HG03066 (cell line): ENCODE data around the gene LPGAT1.
"Not testable (repeated sequence)": the region's sequence is repeated elsewhere in the genome, so short reads cannot be mapped to it uniquely, and the experiment has no call there.

ENCODE experiments used
- ATAC-seq: cut with Tn5 transposase; IDR thresholded peaks from one replicate; pipeline ENCODE4 v1.9.1; 2021; ENCODE audit warnings: low read depth; ENCODE audit not compliant: unreplicated experiment

The LPGAT1 gene

DNA sequence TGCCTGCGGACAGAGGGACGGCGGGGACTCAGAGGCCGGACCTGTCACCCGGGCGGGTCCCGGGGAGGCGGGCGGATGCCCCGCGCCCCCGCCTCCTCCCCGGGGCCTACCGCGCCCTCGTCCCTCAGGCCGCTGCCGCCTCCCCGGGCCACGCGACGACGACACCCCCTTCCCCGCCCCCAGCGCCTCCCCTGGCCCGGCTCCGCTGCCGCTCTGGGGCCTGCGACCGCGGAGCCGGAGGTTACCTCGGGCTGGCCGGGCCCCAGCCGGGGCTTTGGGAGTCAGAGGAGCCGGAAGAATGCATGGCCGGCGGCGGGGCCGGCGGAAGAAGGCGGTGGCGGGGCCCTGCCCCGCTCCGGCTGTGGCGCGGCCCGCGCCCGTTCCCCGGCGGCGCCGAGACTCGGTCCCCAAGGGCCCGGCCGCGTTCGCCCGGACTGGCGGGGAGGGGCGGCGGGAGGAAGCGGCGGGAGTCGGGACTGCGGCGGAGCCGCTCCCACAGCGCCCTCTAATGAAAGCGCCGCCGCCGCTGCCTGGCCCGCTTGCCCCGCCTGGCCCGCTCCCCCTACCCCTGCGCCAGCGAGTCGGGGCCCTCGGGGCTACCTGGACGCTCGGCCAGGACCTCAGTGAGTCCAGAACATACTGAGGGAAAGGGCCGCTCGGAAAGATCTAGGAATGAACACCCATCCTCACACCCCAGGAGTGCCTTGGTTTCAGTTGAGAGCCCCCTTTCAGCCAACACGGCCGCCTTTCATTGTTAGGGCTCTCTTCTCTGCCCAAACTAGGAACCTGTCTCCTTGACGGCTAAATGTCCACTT lies at the start of gene LPGAT1:
Gene LPGAT1, minus strand, starts transcription at position 436 of the 815 bp plus-strand sequence. CDS start 1,467 bp downstream, outside the sequence.
- peak; percentile 71 for ATAC-seq

GRCh38 chr1:211879475-211879874 lies 48.9 kb upstream of the LPGAT1 start:
- ATAC-seq = no peak

- no peak for ATAC-seq
Observed at GRCh38 chr1:211876851-211877590, 46.5 kb upstream of the LPGAT1 start.

DNA sequence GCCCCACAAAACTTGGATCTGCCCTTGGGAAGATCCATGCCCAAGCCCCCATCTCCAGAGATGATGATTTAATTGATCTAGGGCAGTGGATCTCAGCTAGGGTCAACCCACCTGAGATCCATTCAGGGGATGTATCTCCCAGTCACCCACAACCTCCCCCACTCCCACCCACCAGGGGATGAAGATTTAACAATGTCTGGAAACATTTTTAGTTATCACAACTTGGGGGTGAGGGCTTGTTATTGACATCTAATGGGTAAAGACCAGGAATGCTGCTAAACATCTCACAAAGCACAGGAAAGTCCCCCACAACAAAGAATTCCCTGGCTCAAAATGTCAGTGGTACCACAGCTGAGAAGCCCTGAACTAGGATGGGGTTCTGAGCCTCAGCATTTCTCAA lies 45.0 kb upstream of the LPGAT1 start:
- no peak for ATAC-seq

DNA sequence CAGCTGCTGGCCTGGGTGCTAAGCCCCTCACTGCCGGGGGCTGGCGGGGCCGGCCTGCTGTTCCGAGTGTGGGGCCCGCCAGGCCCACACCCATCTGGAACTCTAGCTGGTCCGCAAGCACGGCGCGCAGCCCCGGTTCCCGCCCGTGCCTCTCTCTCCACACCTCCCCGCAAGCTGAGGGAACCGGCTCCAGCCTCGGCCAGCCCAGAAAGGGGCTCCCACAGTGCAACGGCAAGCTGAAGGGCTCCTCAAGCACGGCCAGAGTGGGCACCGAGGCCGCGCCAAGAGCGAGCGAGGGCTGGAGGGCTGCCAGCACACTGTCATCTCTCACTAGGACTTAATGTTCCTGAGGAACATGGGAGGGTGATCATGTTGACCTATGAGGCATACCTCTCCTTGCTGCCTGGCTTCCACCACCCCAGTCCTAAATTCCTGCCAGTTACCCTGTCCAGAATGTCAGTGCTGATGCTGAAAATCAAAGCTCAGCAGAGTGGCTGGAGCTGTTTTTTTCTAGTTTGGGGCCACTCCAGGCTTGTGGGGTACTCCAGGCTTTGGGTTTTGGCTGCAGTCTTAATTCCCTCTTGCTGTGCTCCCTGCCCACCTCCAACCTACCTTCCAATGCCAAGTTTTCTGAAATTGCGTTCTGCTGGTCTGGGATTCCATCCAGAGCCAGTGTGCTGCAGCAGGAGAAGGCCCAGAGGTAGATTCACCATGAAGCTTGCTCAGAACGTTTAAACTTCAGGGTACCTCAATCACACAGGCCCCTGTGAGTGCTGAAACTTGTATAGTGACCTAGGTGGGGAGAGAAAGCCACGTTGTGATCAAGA lies 44.2 kb upstream of the LPGAT1 start:
- ATAC-seq = no peak

DNA sequence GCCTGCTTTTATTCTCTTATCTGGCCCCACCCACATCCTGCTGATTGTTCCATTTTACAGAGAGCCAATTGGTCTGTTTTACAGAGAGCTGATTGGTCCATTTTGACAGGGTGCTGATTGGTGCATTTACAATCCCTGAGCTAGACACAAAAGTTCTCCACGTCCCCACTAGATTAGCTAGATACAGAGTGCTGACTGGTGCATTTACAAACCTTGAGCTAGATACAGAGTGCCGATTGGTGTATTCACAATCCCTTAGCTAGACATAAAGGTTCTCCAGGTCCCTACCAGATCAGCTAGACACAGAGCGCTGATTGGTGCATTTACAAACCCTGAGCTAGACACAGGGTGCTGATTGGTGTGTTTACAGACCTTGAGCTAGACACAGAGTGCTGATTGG lies 43.2 kb upstream of the LPGAT1 start:
- not testable (repeated sequence) for ATAC-seq

GRCh38 chr1:211870156-211870555 lies 39.6 kb upstream of the LPGAT1 start:
- no peak for ATAC-seq

DNA sequence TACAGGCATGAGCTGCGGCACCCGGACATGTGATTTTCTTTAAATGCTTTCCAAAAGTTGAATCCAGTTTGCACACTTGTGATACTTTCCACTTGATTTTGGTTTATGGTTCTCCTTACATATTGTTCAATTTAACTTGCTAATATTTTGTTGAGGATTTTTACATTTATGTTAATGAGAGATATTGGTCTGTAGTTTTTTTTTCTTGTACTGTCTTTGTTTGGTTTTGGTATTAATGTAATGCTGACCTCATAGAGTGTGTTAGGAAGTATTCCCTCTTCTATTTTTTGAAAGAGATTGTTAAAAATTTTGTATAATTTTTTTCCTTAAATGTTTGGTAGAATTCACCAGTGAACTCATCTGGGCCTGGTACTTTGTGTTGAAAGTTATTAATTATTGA lies 34.6 kb upstream of the LPGAT1 start:
- no peak for ATAC-seq

GRCh38 chr1:211859405-211859804 lies 28.8 kb upstream of the LPGAT1 start:
- no peak for ATAC-seq

GRCh38 chr1:211851174-211851573 lies 20.6 kb upstream of the LPGAT1 start:
- no peak for ATAC-seq

- ATAC-seq = no peak
Observed at GRCh38 chr1:211843507-211844298, 13.1 kb upstream of the LPGAT1 start.

GRCh38 chr1:211843018-211843417 lies 12.5 kb upstream of the LPGAT1 start:
- ATAC-seq = no peak

DNA sequence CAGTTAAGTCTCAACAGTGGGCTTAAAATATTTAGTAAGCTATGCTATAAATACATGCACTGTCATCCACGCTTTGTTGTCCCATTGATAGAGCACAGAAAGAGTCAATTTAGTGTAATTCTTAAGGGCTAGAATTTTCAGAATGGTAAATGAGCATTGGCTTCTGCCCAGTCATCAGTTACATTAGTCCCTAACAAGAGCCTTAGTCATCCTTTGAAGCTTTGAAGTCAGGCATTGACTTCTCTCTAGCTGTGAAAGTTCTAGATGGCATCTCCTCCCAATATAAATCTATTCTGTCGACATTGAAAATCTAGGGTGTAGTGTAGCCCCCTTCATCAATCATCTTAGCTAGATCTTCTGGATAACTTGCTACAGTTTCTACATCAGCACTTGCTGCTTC lies 12.0 kb upstream of the LPGAT1 start:
- no peak for ATAC-seq

GRCh38 chr1:211839106-211839505 lies 8.5 kb upstream of the LPGAT1 start:
- ATAC-seq = no peak

- no peak for ATAC-seq
Observed at GRCh38 chr1:211833174-211833820, 2.7 kb upstream of the LPGAT1 start.

GRCh38 chr1:211832661-211833060 lies 2.1 kb upstream of the LPGAT1 start:
- ATAC-seq = no peak

DNA sequence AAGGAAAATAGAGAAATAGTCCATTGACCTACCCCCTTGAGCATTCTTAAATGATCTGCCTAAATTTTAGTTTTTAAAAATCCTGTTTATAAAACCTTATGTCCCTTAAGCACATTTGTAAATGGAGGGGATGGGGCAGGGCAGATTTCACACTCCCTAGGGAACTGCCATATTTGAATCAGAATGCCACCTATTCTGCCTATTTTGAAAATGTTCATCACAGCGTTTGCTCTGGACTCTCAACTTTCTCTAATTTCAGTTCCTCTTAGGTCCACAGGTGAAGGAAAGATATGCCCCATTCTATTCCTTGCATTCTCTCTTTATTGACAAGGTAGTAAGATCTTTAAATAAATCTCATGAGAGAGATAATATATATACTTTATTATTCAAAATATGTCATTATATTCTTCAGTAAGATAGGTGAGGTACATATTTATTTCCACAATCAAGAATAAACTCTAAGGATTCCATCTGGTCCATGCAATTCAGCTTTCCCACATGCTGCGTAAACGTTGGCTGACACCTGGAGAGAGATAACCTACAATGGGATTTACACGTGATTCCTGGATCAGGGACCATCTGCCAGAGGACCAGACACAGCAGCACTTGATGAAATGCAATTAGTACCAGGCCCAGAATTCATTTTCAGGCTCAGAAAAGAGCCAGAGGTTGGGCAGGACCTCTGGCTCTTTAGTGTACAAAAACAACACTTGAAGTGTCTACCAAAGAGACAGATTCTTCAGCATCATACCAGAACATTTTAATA lies 1.2 kb upstream of the LPGAT1 start:
- ATAC-seq = no peak

DNA sequence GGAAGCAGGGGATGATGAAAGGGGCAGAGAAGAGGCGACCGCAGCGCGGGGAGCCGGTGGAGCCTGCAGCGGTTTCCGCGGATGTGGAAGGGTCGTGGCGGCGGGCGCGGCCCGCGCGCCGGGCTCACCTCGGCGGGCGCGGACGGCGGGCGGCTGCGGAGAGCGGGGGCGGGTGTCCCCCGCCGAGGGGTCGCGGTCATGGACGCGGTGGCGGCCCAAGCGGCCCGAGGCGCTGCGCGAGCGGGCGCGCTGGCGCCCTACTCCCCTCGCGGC lies 572 bp downstream of the LPGAT1 start:
- peak; percentile 23 for ATAC-seq

DNA sequence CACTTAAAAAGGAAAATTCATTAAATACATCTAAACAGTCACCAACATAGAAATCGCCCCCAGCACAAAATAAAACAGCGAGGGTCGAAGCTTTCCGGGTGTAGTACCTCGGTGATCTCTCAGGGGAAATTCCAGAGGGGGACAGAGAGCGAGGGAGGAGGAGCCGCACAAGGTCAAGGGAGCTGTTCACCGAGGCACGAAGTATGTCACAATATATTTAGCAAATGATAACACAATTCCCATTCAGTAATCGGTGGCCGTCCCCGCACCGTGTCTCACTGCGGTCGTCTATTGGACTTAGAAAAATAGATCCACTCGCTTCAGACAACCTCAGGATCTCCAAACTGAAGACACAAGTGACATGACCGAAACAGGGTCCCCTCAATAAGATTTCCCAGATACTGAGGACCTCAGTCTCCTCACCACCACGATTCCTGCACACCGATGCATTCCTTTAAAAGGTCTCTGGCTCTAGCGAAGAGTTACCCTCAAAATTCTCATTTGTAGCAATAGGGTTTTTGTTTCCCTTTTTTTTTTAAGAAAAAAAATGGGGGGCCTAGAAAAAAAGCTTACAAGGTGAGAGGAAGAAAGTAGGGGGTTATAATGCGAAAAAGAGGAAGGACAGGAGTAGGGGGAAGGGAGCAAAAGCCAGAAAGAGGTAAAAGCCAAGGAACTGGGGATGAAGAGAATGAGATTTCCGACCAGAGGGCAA lies 1.1 kb downstream of the LPGAT1 start:
- no peak for ATAC-seq
